Osteocyte (in vitro differentiated cells): ENCODE data around the gene ERCC4. TPM values are rescaled to one million over a fixed set of nuclear protein-coding genes. Genes with fewer than 3 reads are reported as not detected.
"Not testable (repeated sequence)": the region's sequence is repeated elsewhere in the genome, so short reads cannot be mapped to it uniquely, and the experiment has no call there.

Experiments used
- DNase-seq: peaks from one replicate; pipeline ENCODE4 v3.0.0; 2021; ENCODE audit warnings: mixed read lengths; ENCODE audit not compliant: unreplicated experiment; ENCODE audit errors: extremely low spot score
- H3K27ac Mint-ChIP-seq: one replicate; pipeline ENCODE4 v1.8.0; 2021; ENCODE audit warnings: mild to moderate bottlenecking, mixed read lengths; ENCODE audit not compliant: unreplicated experiment
- H3K27me3 Mint-ChIP-seq: one replicate; pipeline ENCODE4 v1.8.0; 2021; ENCODE audit warnings: mixed read lengths; ENCODE audit not compliant: unreplicated experiment
- H3K36me3 Mint-ChIP-seq: one replicate; pipeline ENCODE4 v1.8.0; 2021; ENCODE audit warnings: mixed read lengths; ENCODE audit not compliant: unreplicated experiment
- H3K4me1 Mint-ChIP-seq: one replicate; pipeline ENCODE4 v1.8.0; 2021; ENCODE audit warnings: mixed read lengths; ENCODE audit not compliant: unreplicated experiment
- H3K4me3 Mint-ChIP-seq: one replicate; pipeline ENCODE4 v1.8.0; 2021; ENCODE audit warnings: mild to moderate bottlenecking, moderate library complexity, mixed read lengths; ENCODE audit not compliant: unreplicated experiment
- H3K9me3 Mint-ChIP-seq: one replicate; pipeline ENCODE4 v1.8.0; 2021; ENCODE audit warnings: mixed read lengths; ENCODE audit not compliant: unreplicated experiment
- CTCF ChIP-seq: fragments of 200-600 bp; sonication (generic); IDR thresholded peaks from 2 replicates; pipeline ENCODE4 v1.5.0; 2021; ENCODE audit warnings: antibody characterized with exemption, mild to moderate bottlenecking, moderate library complexity
- total RNA-seq: library from RNA; stranded (reverse); gene quantifications from 2 replicates; pipeline ENCODE4 v1.2.1, GENCODE V29; 2021

ERCC4 gene
- total RNA-seq, 1 donor from 2014 or later = 16.0 TPM

- H3K27ac Mint-ChIP-seq = no peak overlapping the region
- H3K27me3 Mint-ChIP-seq = peaks cover 15% of the 10 kb centered on the region
- no peaks in the 10 kb centered on the region for H3K36me3 Mint-ChIP-seq
Measured at GRCh38 chr16:13904179-13904691, 15.7 kb upstream of the ERCC4 start.

GRCh38 chr16:13904822-13905221 is 15.1 kb upstream of the ERCC4 start:
- not testable (repeated sequence) for H3K36me3 Mint-ChIP-seq, H3K27ac Mint-ChIP-seq, H3K4me1 Mint-ChIP-seq, H3K9me3 Mint-ChIP-seq, H3K4me3 Mint-ChIP-seq, DNase-seq
- peaks cover 19% of the 10 kb centered on the region for H3K27me3 Mint-ChIP-seq
- TF ChIP-seq CTCF = peak; percentile 28

More at GRCh38 chr16:13904179-13904691, 15.7 kb upstream of the ERCC4 start:
- no peak for TF ChIP-seq CTCF
- no peak for DNase-seq
- H3K9me3 Mint-ChIP-seq = no peaks in the 10 kb centered on the region
- H3K4me1 Mint-ChIP-seq = no peaks in the 10 kb centered on the region
- no peak overlapping the region for H3K4me3 Mint-ChIP-seq

- Mint-ChIP-seq H3K36me3 (no peaks in the 10 kb centered on the region), H3K9me3 (no peaks in the 10 kb centered on the region), H3K27ac (no peak overlapping the region), H3K27me3 (peaks cover 21% of the 10 kb centered on the region), H3K4me3 (no peak overlapping the region), H3K4me1 (no peaks in the 10 kb centered on the region)
- no peak for TF ChIP-seq CTCF
- DNase-seq = no peak
Measured at GRCh38 chr16:13906168-13907089, 13.5 kb upstream of the ERCC4 start.

GRCh38 chr16:13907431-13907830 is 12.5 kb upstream of the ERCC4 start:
- peaks cover 9% of the 10 kb centered on the region for H3K9me3 Mint-ChIP-seq
- no peak for TF ChIP-seq CTCF
- H3K4me3 Mint-ChIP-seq = no peak overlapping the region
- H3K27ac Mint-ChIP-seq = no peak overlapping the region
- H3K4me1 Mint-ChIP-seq = no peaks in the 10 kb centered on the region
- DNase-seq = no peak
- peaks cover 26% of the 10 kb centered on the region for H3K27me3 Mint-ChIP-seq
- H3K36me3 Mint-ChIP-seq = no peaks in the 10 kb centered on the region

GRCh38 chr16:13909069-13909468 is 10.9 kb upstream of the ERCC4 start:
- peaks cover 10% of the 10 kb centered on the region for H3K9me3 Mint-ChIP-seq
- H3K4me3 Mint-ChIP-seq = no peak overlapping the region
- no peak for DNase-seq
- no peak overlapping the region for H3K27ac Mint-ChIP-seq
- no peaks in the 10 kb centered on the region for H3K4me1 Mint-ChIP-seq
- no peak for TF ChIP-seq CTCF
- no peaks in the 10 kb centered on the region for H3K36me3 Mint-ChIP-seq
- H3K27me3 Mint-ChIP-seq = peaks cover 35% of the 10 kb centered on the region
